SK-N-SH (cell line): ENCODE measurements around the gene HSPB9. TPM values are rescaled to one million over a fixed set of nuclear protein-coding genes. Genes with fewer than 3 reads are reported as not detected.

ENCODE experiments used
- CTCF ChIA-PET: fragments of 300-600, 350-600 bp; formaldehyde crosslinking; extraction: SDS; loops from one replicate; lab custom pipeline; 2021; lab: Yijun Ruan, JAX
- POLR2A ChIA-PET: fragments of 350-600 bp; sonication (Branson Sonifier 250); formaldehyde crosslinking; extraction: SDS; loops from one replicate; lab custom pipeline; 2020; ENCODE audit warnings: antibody characterized with exemption, inconsistent platforms; lab: Yijun Ruan, JAX
- DNase-seq: peaks from one replicate; pipeline ENCODE4 v3.0.0; 2012
- H2AFZ ChIP-seq: fragments of 200-600 bp; sonication (generic); 2 replicates; pipeline ENCODE4 v1.8.1; 2016; ENCODE audit warnings: antibody characterized with exemption, mild to moderate bottlenecking, low read depth
- H3F3A ChIP-seq: fragments of 200-600 bp; sonication (generic); replicated peaks from 2 replicates; pipeline ENCODE3; 2016; ENCODE audit warnings: antibody characterized with exemption, mild to moderate bottlenecking; ENCODE audit not compliant: insufficient read depth
- H3K27ac ChIP-seq, 2 experiments: fragments of 200-500 bp in 1 of 2; fragments of 200-600 bp in 1 of 2; sonication (Bioruptor generic) in 1 of 2; sonication (generic), shearing (Covaris generic) in 1 of 2; 2 replicates each; pipeline versions ENCODE4 v1.5.1 to v1.6.1; 2014 to 2016; ENCODE audit warnings: low read depth in 2 of 2, inconsistent platforms in 1 of 2, low read length in 1 of 2, mild to moderate bottlenecking in 1 of 2, mixed read lengths in 1 of 2
- H3K27me3 ChIP-seq: fragments of 200-600 bp; sonication (generic), shearing (Covaris generic); 2 replicates; pipeline ENCODE4 v1.6.1; 2016; ENCODE audit warnings: mixed run types; ENCODE audit not compliant: insufficient read depth
- H3K36me3 ChIP-seq, 2 experiments: fragments of 200-500 bp in 1 of 2; fragments of 200-600 bp in 1 of 2; sonication (Bioruptor generic) in 1 of 2; sonication (generic) in 1 of 2; replicated peaks in 1 of 2; 2 replicates each; pipeline versions ENCODE3 to v1.5.1; 2014 to 2016; ENCODE audit warnings: low read length in 1 of 2, mild to moderate bottlenecking in 1 of 2; ENCODE audit not compliant: insufficient read depth in 2 of 2, control insufficient read depth in 1 of 2
- H3K4me1 ChIP-seq, 2 experiments: fragments of 200-500 bp in 1 of 2; fragments of 200-600 bp in 1 of 2; sonication (Bioruptor generic) in 1 of 2; sonication (generic), shearing (Covaris generic) in 1 of 2; 2 replicates each; pipeline versions ENCODE4 v1.5.1 to v1.6.1; 2014 to 2016; ENCODE audit warnings: low read depth in 1 of 2, low read length in 1 of 2, mixed run types in 1 of 2; ENCODE audit not compliant: insufficient read depth in 2 of 2, control insufficient read depth in 1 of 2
- H3K4me2 ChIP-seq: fragments of 200-600 bp; sonication (generic), shearing (Covaris generic); 2 replicates; pipeline ENCODE4 v1.6.1; 2017; ENCODE audit warnings: mixed run types
- H3K4me3 ChIP-seq, 2 experiments: fragments of 200-500 bp in 1 of 2; fragments of 200-600 bp in 1 of 2; sonication (Bioruptor generic) in 1 of 2; sonication (generic), shearing (Covaris generic) in 1 of 2; 2 replicates each; pipeline versions ENCODE4 v1.5.1 to v1.8.1; 2014 to 2016; ENCODE audit warnings: low read depth in 2 of 2, inconsistent platforms in 1 of 2, low read length in 1 of 2, mild to moderate bottlenecking in 1 of 2, mixed read lengths in 1 of 2, moderate library complexity in 1 of 2
- H3K79me2 ChIP-seq: fragments of 200-600 bp; sonication (generic); 2 replicates; pipeline ENCODE4 v1.8.1; 2017; ENCODE audit warnings: mild to moderate bottlenecking; ENCODE audit not compliant: insufficient read depth
- H3K9ac ChIP-seq: fragments of 200-600 bp; sonication (generic); 2 replicates; pipeline ENCODE4 v1.6.1; 2017; ENCODE audit warnings: mixed run types
- H3K9me2 ChIP-seq: fragments of 200-600 bp; sonication (generic); 2 replicates; pipeline ENCODE4 v1.6.1; 2017; ENCODE audit warnings: mixed run types
- H3K9me3 ChIP-seq: fragments of 200-600 bp; sonication (generic); 2 replicates; pipeline ENCODE4 v1.6.1; 2017; ENCODE audit warnings: mixed run types, mild to moderate bottlenecking, moderate library complexity
- H4K20me1 ChIP-seq: fragments of 200-600 bp; sonication (generic); 2 replicates; pipeline ENCODE4 v1.6.1; 2017; ENCODE audit warnings: mild to moderate bottlenecking, mixed run types; ENCODE audit not compliant: insufficient read depth
- EZH2phosphoT487 ChIP-seq: fragments of 200-600 bp; sonication (generic); IDR thresholded peaks from 2 replicates; pipeline ENCODE4 v1.6.1; 2017; ENCODE audit warnings: low read depth, mixed run types, mild to moderate bottlenecking, antibody characterized with exemption, moderate library complexity, borderline replicate concordance
- FOXJ3 ChIP-seq: sonication (generic); formaldehyde crosslinking; IDR thresholded peaks from 2 replicates; pipeline ENCODE4 v1.5.1; 2020; ENCODE audit warnings: mild to moderate bottlenecking, missing genetic modification reagents
- FOXM1 ChIP-seq: IDR thresholded peaks from 2 replicates; pipeline ENCODE4 v1.4.0; 2012; ENCODE audit warnings: low read depth, mild to moderate bottlenecking
- MXI1 ChIP-seq: IDR thresholded peaks from 2 replicates; pipeline ENCODE4 v1.6.1; 2012; ENCODE audit warnings: mild to moderate bottlenecking, low read depth, low read length, improper control_type of control experiment
- RAD21 ChIP-seq: IDR thresholded peaks from 2 replicates; pipeline ENCODE4 v1.6.1; 2012; ENCODE audit warnings: mild to moderate bottlenecking, low read length
- RFX5 ChIP-seq: IDR thresholded peaks from 2 replicates; pipeline ENCODE4 v1.6.1; 2012; ENCODE audit warnings: mild to moderate bottlenecking, improper control_type of control experiment, low read length
- USF1 ChIP-seq: IDR thresholded peaks from 2 replicates; pipeline ENCODE4 v1.4.0; 2012; ENCODE audit warnings: low read depth, borderline replicate concordance
- WGBS: methylation state at CpG from one replicate; pipeline ENCODE4 v1.1.6; 2017; ENCODE audit warnings: low lambda C conversion rate; 5-methylcytosine and 5-hydroxymethylcytosine counted together
- polyA plus RNA-seq, 3 experiments: library from polyadenylated mRNA; depleted of rRNA; stranded (reverse); fragments of >200 nt; gene quantifications; 2 replicates each; pipeline ENCODE4 v1.2.3, GENCODE V29; 2012
- TF ChIP-seq, protein P1 (sequence below): fragments of 150-350 bp; IDR thresholded peaks from 2 replicates; pipeline ENCODE4 v1.6.1; 2017; ENCODE audit warnings: antibody characterized with exemption, low read length, low read depth, borderline replicate concordance
- TF ChIP-seq, protein P2 (sequence below): IDR thresholded peaks from 2 replicates; pipeline ENCODE4 v1.4.0; 2012; ENCODE audit warnings: low read depth, borderline replicate concordance

HSPB9 gene
- polyA plus RNA-seq, 1 of the 3 experiments (the other 2 are of a cell fraction) = 0.05 TPM

DNA sequence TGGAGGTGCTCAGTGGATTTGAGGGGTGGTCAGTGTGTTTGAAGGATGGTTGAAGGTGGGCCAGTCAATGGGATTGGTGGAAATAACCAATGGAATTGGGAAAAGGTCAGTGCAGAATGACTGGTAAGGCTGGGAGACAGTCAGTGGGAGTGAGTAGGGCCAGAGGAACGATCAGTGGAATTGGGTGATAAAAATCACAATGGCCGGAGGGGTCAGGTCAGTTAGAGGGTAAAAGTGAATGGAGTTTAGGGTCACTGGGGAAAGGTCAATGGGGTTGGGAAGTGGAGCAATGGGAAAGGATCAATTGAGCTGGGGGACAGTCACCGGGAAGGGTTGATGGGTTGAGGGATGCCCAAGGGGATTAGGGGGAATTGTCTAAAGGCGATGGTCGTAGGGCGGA lies 43.1 kb downstream of the HSPB9 start:
- no peak for DNase-seq
- Histone ChIP-seq H3F3A (no peaks in the 10 kb centered on the region), H2AFZ (no peak overlapping the region), H3K36me3 (no peaks in the 10 kb centered on the region), H3K79me2 (no peaks in the 10 kb centered on the region), H3K27ac (no peak overlapping the region), H3K9me2 (no peaks in the 10 kb centered on the region), H3K9me3 (no peaks in the 10 kb centered on the region), H4K20me1 (no peaks in the 10 kb centered on the region)
- WGBS = 80% methylated on average over 6 of the region's 6 CpGs
- TF ChIP-seq FOXJ3 (CRISPR knock-in tag) (no peak), RAD21 (no peak)
- TF ChIP-seq, protein P1, sequence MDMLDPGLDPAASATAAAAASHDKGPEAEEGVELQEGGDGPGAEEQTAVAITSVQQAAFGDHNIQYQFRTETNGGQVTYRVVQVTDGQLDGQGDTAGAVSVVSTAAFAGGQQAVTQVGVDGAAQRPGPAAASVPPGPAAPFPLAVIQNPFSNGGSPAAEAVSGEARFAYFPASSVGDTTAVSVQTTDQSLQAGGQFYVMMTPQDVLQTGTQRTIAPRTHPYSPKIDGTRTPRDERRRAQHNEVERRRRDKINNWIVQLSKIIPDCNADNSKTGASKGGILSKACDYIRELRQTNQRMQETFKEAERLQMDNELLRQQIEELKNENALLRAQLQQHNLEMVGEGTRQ = no peak
- TF ChIP-seq, all 33 proteins: peak for 0
- H3K4me3 ChIP-seq = no peak overlapping the region
- CTCF ChIA-PET = interaction anchor here (0.8 to 1.4 kb wide), 3 partner anchors 16 to 64 kb away, joined by 3 read pairs; no protein-coding TSS in a partner anchor
- peaks cover 0 to 4% of the 10 kb centered on the region in 2 experiments; a peak in 1 of 4 replicates for H3K4me1 ChIP-seq
- no peaks in the 10 kb centered on the region for H3K27me3 ChIP-seq
- no peak overlapping the region for H3K9ac ChIP-seq
- POLR2A ChIA-PET = interaction anchor here (0.5 kb wide), 1 partner anchor 9 kb away, joined by 3 read pairs; no protein-coding TSS in a partner anchor
- no peak overlapping the region for H3K4me2 ChIP-seq

DNA sequence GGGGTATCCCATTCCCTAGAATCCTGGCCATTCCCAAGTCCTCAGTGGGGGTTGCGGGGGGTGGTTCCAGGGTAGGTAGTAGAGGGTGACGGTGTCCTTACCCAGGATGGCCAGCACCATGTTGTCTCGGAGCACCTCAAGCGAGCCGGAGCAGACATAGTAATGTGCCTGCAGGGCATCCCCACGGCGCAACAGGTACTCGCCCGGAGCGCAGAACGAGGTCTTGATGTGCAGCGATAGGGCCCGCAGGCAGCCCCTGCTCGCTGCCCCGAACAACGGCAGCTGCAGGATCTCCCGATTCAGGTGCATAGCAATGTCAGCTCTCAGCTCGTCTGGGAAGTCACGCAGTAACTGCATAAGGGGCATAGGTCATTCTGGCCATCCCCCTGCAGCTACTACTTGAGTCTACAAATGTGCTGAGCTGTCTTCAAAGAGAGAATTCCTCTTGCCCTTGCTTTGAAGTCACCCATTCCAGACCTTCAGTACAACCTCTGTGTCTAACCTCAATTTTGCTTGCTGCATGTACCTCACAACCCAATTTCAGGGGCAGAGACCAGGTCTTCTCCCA lies 43.7 kb downstream of the HSPB9 start:
- DNase-seq = no peak
- no peaks in the 10 kb centered on the region for H3K9me2 ChIP-seq
- WGBS = 88% methylated on average over 16 of the region's 19 CpGs
- no peaks in the 10 kb centered on the region for H3F3A ChIP-seq
- H3K9ac ChIP-seq = no peak overlapping the region
- H3K4me3 ChIP-seq = no peak overlapping the region
- H3K36me3 ChIP-seq = no peaks in the 10 kb centered on the region
- no peak overlapping the region for H2AFZ ChIP-seq
- no peak overlapping the region for H3K27ac ChIP-seq
- H3K4me1 ChIP-seq = peaks cover 0 to 4% of the 10 kb centered on the region in 2 experiments; a peak in 1 of 4 replicates
- CTCF ChIA-PET = interaction anchor here (1.4 kb wide), 1 partner anchor 15 kb away, joined by 3 read pairs; no protein-coding TSS in a partner anchor
- no peaks in the 10 kb centered on the region for H3K79me2 ChIP-seq
- H3K9me3 ChIP-seq = no peaks in the 10 kb centered on the region
- H3K27me3 ChIP-seq = no peaks in the 10 kb centered on the region
- H3K4me2 ChIP-seq = no peak overlapping the region
- TF ChIP-seq FOXJ3 (CRISPR knock-in tag) = no peak
- no peak for TF ChIP-seq MXI1
- TF ChIP-seq FOXM1 = no peak
- TF ChIP-seq RFX5 = no peak
- TF ChIP-seq USF1 = no peak
- TF ChIP-seq EZH2phosphoT487 = no peak
- TF ChIP-seq, protein P2, sequence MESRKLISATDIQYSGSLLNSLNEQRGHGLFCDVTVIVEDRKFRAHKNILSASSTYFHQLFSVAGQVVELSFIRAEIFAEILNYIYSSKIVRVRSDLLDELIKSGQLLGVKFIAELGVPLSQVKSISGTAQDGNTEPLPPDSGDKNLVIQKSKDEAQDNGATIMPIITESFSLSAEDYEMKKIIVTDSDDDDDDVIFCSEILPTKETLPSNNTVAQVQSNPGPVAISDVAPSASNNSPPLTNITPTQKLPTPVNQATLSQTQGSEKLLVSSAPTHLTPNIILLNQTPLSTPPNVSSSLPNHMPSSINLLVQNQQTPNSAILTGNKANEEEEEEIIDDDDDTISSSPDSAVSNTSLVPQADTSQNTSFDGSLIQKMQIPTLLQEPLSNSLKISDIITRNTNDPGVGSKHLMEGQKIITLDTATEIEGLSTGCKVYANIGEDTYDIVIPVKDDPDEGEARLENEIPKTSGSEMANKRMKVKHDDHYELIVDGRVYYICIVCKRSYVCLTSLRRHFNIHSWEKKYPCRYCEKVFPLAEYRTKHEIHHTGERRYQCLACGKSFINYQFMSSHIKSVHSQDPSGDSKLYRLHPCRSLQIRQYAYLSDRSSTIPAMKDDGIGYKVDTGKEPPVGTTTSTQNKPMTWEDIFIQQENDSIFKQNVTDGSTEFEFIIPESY = no peak
- POLR2A ChIA-PET = interaction anchor here (0.5 kb wide), 1 partner anchor 9 kb away, joined by 3 read pairs; no protein-coding TSS in a partner anchor
- H4K20me1 ChIP-seq = no peaks in the 10 kb centered on the region
